ENCODE data around the gene NLRP3. TPM values are rescaled to one million over a fixed set of nuclear protein-coding genes. Genes with fewer than 3 reads are reported as not detected.
"Not testable (repeated sequence)": the region's sequence is repeated elsewhere in the genome, so short reads cannot be mapped to it uniquely, and the experiment has no call there.

Gene NLRP3
- total RNA-seq, result 0.13 to 0.34 TPM (median 0.22 TPM) in 3 replicates

DNA sequence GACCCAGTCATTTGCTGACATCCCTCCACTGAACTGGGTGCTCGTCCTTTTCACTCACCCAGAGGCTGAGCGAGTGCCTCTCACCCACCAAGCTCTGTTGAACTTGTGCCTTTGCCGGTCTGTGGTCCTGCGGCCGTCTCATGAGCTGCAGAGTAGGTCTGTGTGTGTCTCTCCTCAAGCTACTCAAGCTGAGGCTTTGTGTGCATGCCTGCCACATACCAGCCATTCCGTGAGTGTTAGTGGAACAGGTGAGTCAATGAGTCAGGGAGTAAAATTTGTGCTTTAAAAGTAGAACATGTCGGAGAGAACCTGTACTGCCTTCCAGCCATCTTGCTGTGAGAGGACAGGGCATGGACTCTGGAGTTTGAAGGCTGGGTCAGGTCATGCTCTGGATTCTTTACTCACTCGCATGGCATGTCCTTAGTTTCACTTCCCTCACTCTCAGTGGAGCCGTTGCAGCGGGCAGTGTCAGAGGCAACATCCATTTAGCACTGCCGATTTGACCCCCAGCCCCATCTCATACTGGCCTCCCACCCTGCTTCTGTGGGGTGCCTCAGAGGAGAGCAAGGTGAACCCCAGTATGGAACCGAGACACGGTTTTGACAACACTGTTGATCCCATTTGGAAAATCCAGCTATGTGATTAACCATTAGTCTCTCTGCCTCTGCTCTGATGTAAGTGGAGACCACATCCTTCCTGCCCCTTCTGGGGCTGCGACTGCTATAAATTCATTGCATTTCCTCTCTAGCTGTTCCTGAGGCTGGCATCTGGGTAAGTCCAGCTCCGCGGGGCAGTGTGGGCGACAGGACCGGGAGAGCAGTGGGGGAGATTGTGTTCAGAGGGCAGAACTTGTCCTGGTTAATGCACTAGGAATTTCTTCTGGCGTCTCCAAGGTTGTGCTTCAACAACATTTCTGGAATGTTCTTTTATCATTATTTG is at the start of gene NLRP3:
Gene NLRP3 (plus strand): TSS at position 751 of the 939 bp plus-strand sequence. CDS start 2,628 bp downstream, outside the sequence.
- Mint-ChIP-seq H3K9me3 (no peaks in the 10 kb centered on the region), H3K4me3 (no peak within 1 kb of the TSS), H3K27ac (peak within 1 kb of the TSS; percentile 24), H3K27me3 (ENCODE audit: low read depth) (no peaks in the 10 kb centered on the region), H3K4me1 (peaks cover 10% of the 10 kb centered on the region), H3K36me3 (no peaks in the 10 kb centered on the region)
- no peak for DNase-seq (ENCODE audit: low spot score in 2 of 2, unreplicated experiment in 2 of 2)
- TF ChIP-seq, protein P1, sequence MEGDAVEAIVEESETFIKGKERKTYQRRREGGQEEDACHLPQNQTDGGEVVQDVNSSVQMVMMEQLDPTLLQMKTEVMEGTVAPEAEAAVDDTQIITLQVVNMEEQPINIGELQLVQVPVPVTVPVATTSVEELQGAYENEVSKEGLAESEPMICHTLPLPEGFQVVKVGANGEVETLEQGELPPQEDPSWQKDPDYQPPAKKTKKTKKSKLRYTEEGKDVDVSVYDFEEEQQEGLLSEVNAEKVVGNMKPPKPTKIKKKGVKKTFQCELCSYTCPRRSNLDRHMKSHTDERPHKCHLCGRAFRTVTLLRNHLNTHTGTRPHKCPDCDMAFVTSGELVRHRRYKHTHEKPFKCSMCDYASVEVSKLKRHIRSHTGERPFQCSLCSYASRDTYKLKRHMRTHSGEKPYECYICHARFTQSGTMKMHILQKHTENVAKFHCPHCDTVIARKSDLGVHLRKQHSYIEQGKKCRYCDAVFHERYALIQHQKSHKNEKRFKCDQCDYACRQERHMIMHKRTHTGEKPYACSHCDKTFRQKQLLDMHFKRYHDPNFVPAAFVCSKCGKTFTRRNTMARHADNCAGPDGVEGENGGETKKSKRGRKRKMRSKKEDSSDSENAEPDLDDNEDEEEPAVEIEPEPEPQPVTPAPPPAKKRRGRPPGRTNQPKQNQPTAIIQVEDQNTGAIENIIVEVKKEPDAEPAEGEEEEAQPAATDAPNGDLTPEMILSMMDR (IDR thresholded peaks at IDR 0.05; ENCODE audit: unreplicated experiment), result no peak

DNA sequence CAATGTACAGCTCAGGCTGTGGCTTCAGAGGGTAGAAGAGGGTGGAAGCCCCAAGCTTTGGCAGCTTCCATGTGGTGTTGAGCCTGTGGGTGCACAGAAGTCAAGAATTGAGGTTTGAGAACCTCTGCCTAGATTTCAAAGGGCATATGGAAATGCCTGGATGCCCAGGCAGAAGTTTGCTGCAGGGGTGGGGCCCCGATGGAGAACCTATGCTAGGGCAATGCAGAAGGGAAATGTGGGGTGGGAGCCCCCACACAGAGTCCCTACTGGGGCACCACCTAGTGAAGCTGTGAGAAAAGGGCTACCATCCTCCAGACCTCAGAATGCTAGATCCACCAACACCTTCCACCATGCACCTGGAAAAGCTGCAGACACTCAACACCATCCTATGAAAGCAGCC is 49.6 kb upstream of the NLRP3 start:
- not testable (repeated sequence) for H3K27ac Mint-ChIP-seq; H3K4me3 Mint-ChIP-seq; H3K36me3 Mint-ChIP-seq; DNase-seq (ENCODE audit: low spot score in 2 of 2, unreplicated experiment in 2 of 2); H3K27me3 Mint-ChIP-seq (ENCODE audit: low read depth)
- H3K4me1 Mint-ChIP-seq, result peaks cover 33% of the 10 kb centered on the region
- H3K9me3 Mint-ChIP-seq, result peaks cover 20% of the 10 kb centered on the region

DNA sequence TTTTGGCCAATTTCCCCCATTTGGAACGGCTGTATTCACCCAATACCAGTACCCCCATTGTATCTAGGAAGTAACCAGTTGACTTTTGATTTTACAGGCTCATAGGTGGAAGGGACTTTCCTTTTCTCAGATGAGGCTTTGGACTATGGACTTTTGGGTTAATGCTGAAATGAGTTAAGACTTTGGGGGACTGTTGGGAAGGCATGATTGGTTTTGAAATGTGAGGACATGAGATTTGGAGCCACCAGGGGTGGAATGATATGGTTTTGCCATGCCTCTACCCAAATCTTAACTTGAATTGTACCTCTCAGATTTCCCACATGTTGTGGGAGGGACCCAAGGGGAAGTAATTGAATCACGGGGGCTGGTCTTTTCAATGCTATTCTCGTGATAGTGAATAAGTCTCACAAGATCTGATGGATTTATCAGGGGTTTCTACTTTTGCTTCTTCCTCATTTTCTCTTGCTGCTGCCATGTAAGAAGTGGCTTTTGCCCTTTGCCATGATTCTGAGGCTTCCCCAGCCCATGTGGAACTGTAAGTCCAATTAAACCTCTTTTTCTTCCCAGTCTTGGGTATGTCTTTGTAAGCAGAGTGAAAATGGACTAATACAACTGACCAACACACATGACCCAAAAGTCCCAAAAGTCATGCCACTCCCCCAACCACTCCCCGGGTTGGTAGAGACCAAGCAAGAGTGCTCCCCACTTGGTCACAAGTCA is 48.9 kb upstream of the NLRP3 start:
- DNase-seq (ENCODE audit: low spot score in 2 of 2, unreplicated experiment in 2 of 2), result no peak
- peak overlapping the region; percentile 81 for H3K27ac Mint-ChIP-seq
- TF ChIP-seq, protein P1 (IDR thresholded peaks at IDR 0.05; ENCODE audit: unreplicated experiment), result no peak
- peaks cover 20% of the 10 kb centered on the region for H3K9me3 Mint-ChIP-seq
- H3K27me3 Mint-ChIP-seq (ENCODE audit: low read depth), result peaks cover 2% of the 10 kb centered on the region
- peaks cover 38% of the 10 kb centered on the region for H3K4me1 Mint-ChIP-seq
- H3K36me3 Mint-ChIP-seq, result peaks cover 1% of the 10 kb centered on the region
- no peak overlapping the region for H3K4me3 Mint-ChIP-seq

DNA sequence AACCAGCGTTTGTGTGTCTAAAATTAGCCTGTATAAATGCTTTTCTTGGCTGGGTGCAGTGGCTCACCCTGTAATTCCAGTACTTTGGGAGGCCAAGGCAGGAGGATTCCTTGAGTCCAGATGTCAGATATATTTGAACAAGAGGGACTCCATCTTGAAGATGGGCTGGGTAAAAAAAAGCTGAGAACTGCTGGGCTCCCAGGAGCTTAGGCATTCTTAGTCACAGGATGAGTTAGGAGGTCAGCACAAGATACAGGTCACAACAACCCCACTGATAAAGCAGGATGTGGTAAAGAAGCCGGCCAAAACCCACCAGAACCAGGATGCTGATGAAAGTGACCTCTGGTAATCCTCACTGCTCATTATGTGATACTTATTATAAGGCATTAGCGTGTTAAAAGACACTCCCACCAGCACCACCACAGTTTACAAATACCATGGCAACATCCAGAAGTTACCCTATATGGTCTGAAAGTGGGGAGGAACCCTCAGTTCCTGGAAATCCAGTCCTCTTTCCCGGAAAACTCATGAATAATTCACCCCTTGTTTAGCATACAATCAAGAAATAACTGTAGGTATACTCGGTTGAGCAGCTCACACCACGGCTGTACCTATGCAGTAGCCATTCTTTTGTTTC is 48.1 kb upstream of the NLRP3 start:
- Mint-ChIP-seq H3K36me3 (peaks cover 1% of the 10 kb centered on the region), H3K4me1 (peaks cover 44% of the 10 kb centered on the region), H3K4me3 (no peak overlapping the region), H3K27me3 (ENCODE audit: low read depth) (peaks cover 2% of the 10 kb centered on the region), H3K9me3 (peaks cover 20% of the 10 kb centered on the region), H3K27ac (peak overlapping the region; percentile 81)
- no peak for DNase-seq (ENCODE audit: low spot score in 2 of 2, unreplicated experiment in 2 of 2)
- TF ChIP-seq, protein P1 (IDR thresholded peaks at IDR 0.05; ENCODE audit: unreplicated experiment), result no peak

DNA sequence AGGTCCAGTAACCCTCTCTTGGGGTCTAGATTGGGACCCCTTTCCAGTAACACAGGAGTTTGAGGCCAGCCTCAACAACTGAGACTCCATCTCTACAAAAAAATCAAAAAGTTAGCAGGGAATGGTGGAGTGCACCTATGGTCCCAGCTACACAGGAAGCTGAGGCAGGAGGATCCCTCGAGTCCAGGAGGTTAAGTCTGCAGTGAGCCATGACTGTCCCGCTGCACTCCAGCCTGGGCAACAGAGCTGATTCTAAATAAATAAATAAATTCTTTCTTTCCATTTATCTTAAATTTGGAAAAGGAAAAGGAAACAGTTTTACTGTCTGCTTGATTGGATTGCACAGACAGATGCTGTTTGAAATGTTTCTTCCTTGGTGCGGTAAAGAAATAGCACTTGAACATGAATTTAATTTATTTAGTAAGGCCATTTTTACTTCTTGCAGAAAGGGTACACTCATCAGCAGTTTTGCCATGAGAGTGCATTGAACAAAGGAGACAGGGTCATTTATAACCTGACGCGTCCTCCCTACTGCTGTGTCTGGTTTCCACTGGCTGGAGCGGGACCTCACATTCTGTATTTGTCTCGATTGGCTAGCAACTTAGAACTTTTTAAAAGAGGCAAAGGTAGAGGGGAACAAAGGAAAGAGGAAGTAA is 47.4 kb upstream of the NLRP3 start:
- Mint-ChIP-seq H3K27ac (peak overlapping the region; percentile 89), H3K27me3 (ENCODE audit: low read depth) (no peaks in the 10 kb centered on the region), H3K4me1 (peaks cover 44% of the 10 kb centered on the region), H3K9me3 (peaks cover 20% of the 10 kb centered on the region), H3K4me3 (no peak overlapping the region), H3K36me3 (peaks cover 1% of the 10 kb centered on the region)
- no peak for DNase-seq (ENCODE audit: low spot score in 2 of 2, unreplicated experiment in 2 of 2)
- TF ChIP-seq, protein P1 (IDR thresholded peaks at IDR 0.05; ENCODE audit: unreplicated experiment), result no peak

Measured in mesothelial cell of epicardium (in vitro differentiated cells).